Caco-2 (cell line): ENCODE results near the gene GAS2L2. TPM values are rescaled to one million over a fixed set of nuclear protein-coding genes. Genes with fewer than 3 reads are reported as not detected.

Source experiments
- BruUV-seq: library from RNA; stranded (reverse); fragments of 400-500 nt; replicated peaks from 2 replicates; lab custom pipeline; 2021; lab: Mats Ljungman, UMichigan
- CTCF ChIA-PET: fragments of 300-600 bp; sonication (Branson Sonifier 250); formaldehyde crosslinking; loops from one replicate; lab custom pipeline; 2022; ENCODE audit warnings: antibody characterized with exemption; lab: Charles Lee
- POLR2A ChIA-PET: fragments of 300-600 bp; sonication (Branson Sonifier 250); formaldehyde crosslinking; loops from one replicate; lab custom pipeline; 2022; ENCODE audit warnings: antibody characterized with exemption; lab: Charles Lee
- DNase-seq, 2 experiments: peaks; one replicate each; pipeline versions ENCODE4 v3.0.0 to v3.0.0-alpha.2; 2020 to 2022
- H3K27me3 ChIP-seq: replicated peaks from 2 replicates; pipeline ENCODE4 v1.6.0; 2011; ENCODE audit warnings: low read length; ENCODE audit not compliant: control insufficient read depth, insufficient read depth
- H3K36me3 ChIP-seq: 2 replicates; pipeline ENCODE4 v1.5.1; 2011; ENCODE audit warnings: low read length; ENCODE audit not compliant: control insufficient read depth, insufficient read depth
- H3K4me1 ChIP-seq: fragments of 250-450 bp; sonication (Bioruptor Pico); 2 replicates; pipeline ENCODE4 v1.5.1; 2020; ENCODE audit warnings: mild to moderate bottlenecking
- H3K4me3 ChIP-seq: 2 replicates; pipeline ENCODE4 v1.5.1; 2011; ENCODE audit warnings: low read depth, mild to moderate bottlenecking, control low read depth, low read length
- H3K9me3 ChIP-seq: fragments of 250-450 bp; sonication (Bioruptor Pico); 2 replicates; pipeline ENCODE4 v1.5.1; 2020; ENCODE audit warnings: mild to moderate bottlenecking, moderate library complexity
- H3K27ac Mint-ChIP-seq: one replicate; pipeline ENCODE4 v1.8.0; 2022; ENCODE audit warnings: mixed read lengths; ENCODE audit not compliant: unreplicated experiment
- H3K27me3 Mint-ChIP-seq: one replicate; pipeline ENCODE4 v1.8.0; 2022; ENCODE audit warnings: mixed read lengths; ENCODE audit not compliant: insufficient read depth, unreplicated experiment
- H3K36me3 Mint-ChIP-seq: one replicate; pipeline ENCODE4 v1.8.0; 2022; ENCODE audit warnings: mild to moderate bottlenecking, mixed read lengths; ENCODE audit not compliant: insufficient read depth, unreplicated experiment
- H3K4me1 Mint-ChIP-seq: one replicate; pipeline ENCODE4 v1.8.0; 2022; ENCODE audit warnings: low read depth, mixed read lengths; ENCODE audit not compliant: unreplicated experiment
- H3K4me3 Mint-ChIP-seq: one replicate; pipeline ENCODE4 v1.8.0; 2022; ENCODE audit warnings: mild to moderate bottlenecking, moderate library complexity, mixed read lengths; ENCODE audit not compliant: unreplicated experiment
- H3K9me3 Mint-ChIP-seq: one replicate; pipeline ENCODE4 v1.8.0; 2022; ENCODE audit warnings: mixed read lengths; ENCODE audit not compliant: unreplicated experiment
- intact Hi-C: fragments of 100-400 bp; cut with micrococcal nuclease; formaldehyde crosslinking; loops from one replicate; pipeline ENCODE4 v1.10.0; 2022; ENCODE audit not compliant: unreplicated experiment
- total RNA-seq: library from RNA; stranded (reverse); gene quantifications from 2 replicates; pipeline ENCODE4 v1.2.3, GENCODE V29; 2022
- TF ChIP-seq, protein P1 (sequence below), 2 experiments: fragments of 200-600 bp in 1 of 2; IDR thresholded peaks; 1 replicate in 1 of 2; 2 replicates in 1 of 2; pipeline versions ENCODE4 v1.5.1 to v1.8.0; 2011 to 2022; ENCODE audit warnings: antibody characterized with exemption in 1 of 2, control low read depth in 1 of 2, inconsistent platforms in 1 of 2, low read depth in 1 of 2, low read length in 1 of 2, mild to moderate bottlenecking in 1 of 2, moderate library complexity in 1 of 2; ENCODE audit not compliant: insufficient read depth in 1 of 2, severe bottlenecking in 1 of 2, unreplicated experiment in 1 of 2

GAS2L2 gene
- total RNA-seq, 1 experiment from 2014 or later: not detected

DNA sequence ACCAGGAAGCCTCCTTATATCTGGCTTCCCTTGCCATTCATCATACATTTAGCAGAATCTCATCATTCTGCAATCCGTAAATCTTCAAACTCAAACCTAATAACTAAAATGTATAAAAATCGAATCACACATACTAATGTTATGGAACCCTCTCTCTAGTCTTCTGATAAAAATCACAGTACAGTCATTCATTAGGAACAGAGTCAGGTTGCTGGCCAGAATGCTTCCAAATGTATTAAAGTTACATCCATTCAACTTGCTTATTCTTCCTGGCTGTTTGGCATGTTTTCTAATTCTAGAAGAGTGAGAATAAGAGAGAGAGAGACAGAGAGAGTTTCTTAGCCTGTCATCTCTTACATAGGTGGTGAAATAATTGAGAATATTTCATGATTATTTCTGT, 38.1 kb downstream of the GAS2L2 start:
- Mint-ChIP-seq H3K27ac (no peak overlapping the region), H3K4me3 (no peak overlapping the region), H3K4me1 (peaks cover 8% of the 10 kb centered on the region), H3K9me3 (no peaks in the 10 kb centered on the region), H3K27me3 (no peaks in the 10 kb centered on the region), H3K36me3 (peaks cover 41% of the 10 kb centered on the region)
- CTCF ChIA-PET: no interaction called here
- H3K4me1 ChIP-seq: no peaks in the 10 kb centered on the region
- intact Hi-C loops: loop anchor here (2.0 kb wide), 1 partner anchor 78 kb away; no protein-coding TSS in a partner anchor
- DNase-seq: no peak
- BruUV-seq: no TSS peak
- no peaks in the 10 kb centered on the region for H3K9me3 ChIP-seq
- TF ChIP-seq, protein P1, sequence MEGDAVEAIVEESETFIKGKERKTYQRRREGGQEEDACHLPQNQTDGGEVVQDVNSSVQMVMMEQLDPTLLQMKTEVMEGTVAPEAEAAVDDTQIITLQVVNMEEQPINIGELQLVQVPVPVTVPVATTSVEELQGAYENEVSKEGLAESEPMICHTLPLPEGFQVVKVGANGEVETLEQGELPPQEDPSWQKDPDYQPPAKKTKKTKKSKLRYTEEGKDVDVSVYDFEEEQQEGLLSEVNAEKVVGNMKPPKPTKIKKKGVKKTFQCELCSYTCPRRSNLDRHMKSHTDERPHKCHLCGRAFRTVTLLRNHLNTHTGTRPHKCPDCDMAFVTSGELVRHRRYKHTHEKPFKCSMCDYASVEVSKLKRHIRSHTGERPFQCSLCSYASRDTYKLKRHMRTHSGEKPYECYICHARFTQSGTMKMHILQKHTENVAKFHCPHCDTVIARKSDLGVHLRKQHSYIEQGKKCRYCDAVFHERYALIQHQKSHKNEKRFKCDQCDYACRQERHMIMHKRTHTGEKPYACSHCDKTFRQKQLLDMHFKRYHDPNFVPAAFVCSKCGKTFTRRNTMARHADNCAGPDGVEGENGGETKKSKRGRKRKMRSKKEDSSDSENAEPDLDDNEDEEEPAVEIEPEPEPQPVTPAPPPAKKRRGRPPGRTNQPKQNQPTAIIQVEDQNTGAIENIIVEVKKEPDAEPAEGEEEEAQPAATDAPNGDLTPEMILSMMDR (IDR thresholded peaks at IDR 0.05; ENCODE audit: insufficient read depth in 1 of 2, low read depth in 1 of 2, low read length in 1 of 2, severe bottlenecking in 1 of 2, unreplicated experiment in 1 of 2): no peak
- POLR2A ChIA-PET: no interaction called here
- H3K4me3 ChIP-seq: no peak overlapping the region
- no peaks in the 10 kb centered on the region for H3K27me3 ChIP-seq
- H3K36me3 ChIP-seq: peaks cover 1% of the 10 kb centered on the region

DNA sequence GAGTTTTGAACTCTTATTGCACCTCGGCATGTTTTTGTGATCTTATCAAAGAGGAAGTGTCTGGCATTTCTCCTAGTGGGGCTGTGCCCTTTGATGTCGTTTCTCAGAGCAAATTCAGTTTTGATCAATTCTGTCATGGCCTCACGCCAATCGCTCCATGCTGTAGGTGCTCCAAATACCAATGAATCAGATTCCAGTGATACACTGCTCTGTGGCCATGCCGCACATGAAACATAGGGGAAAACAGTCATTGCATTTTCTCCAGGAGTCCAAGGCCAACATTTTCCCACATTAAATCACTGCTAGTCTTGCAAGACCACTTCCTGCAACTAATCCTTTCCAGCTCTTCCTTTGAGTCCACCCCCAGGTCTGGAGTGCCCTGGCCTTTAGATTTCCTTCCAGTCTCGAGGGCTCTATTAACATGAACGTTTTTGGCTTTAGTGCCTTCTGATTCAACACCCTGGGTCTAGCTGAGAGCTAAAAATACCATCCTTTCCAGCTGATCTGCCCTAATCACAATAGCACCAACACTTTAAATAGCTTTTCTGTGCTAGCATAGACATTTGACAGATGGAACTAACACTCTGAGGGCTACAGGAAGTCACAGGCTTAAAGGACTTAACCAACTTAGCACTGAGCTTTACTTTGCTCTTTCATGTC, 39.8 kb downstream of the GAS2L2 start:
- ChIA-PET POLR2A (interaction anchor here (0.5 kb wide), 1 partner anchor 26 kb away, joined by 3 read pairs; no protein-coding TSS in a partner anchor), CTCF (no interaction called here)
- peaks cover 8% of the 10 kb centered on the region for H3K4me1 Mint-ChIP-seq
- Histone ChIP-seq H3K9me3 (no peaks in the 10 kb centered on the region), H3K27me3 (no peaks in the 10 kb centered on the region), H3K36me3 (peaks cover 1% of the 10 kb centered on the region; the same call in 1 of the 2 replicates), H3K4me1 (no peaks in the 10 kb centered on the region), H3K4me3 (no peak overlapping the region)
- TF ChIP-seq, protein P1 (IDR thresholded peaks at IDR 0.05; ENCODE audit: insufficient read depth in 1 of 2, low read depth in 1 of 2, low read length in 1 of 2, severe bottlenecking in 1 of 2, unreplicated experiment in 1 of 2): no peak
- intact Hi-C loops: no loop called here
- H3K36me3 Mint-ChIP-seq: peaks cover 50% of the 10 kb centered on the region
- no peak overlapping the region for H3K27ac Mint-ChIP-seq
- no peaks in the 10 kb centered on the region for H3K27me3 Mint-ChIP-seq
- BruUV-seq: no TSS peak
- no peak for DNase-seq
- H3K4me3 Mint-ChIP-seq: no peak overlapping the region
- H3K9me3 Mint-ChIP-seq: no peaks in the 10 kb centered on the region

DNA sequence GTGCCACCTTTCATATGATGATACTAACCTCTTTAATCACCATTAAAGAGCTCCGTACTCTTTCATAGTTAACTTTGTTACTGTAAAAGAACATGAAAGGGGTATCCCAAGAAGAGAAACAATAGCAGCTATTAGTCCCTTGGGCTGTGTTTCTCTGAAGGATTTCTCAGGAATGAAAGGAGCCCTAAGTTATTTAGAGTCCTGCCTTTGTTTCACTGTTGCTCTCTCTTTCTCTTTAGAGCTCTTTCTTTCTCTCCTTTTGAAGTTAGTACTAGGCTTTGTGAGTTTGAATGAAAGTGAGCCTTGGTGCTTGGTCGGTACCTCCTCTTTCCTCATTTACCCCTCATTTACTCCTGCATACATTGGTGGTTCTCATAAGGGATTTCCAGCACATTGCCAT, 42.1 kb downstream of the GAS2L2 start:
- Mint-ChIP-seq H3K4me1 (no peaks in the 10 kb centered on the region), H3K27me3 (no peaks in the 10 kb centered on the region), H3K36me3 (peaks cover 45% of the 10 kb centered on the region), H3K4me3 (no peak overlapping the region), H3K27ac (no peak overlapping the region), H3K9me3 (no peaks in the 10 kb centered on the region)
- no peak for DNase-seq
- Histone ChIP-seq H3K9me3 (no peaks in the 10 kb centered on the region), H3K27me3 (no peaks in the 10 kb centered on the region), H3K36me3 (peaks cover 1% of the 10 kb centered on the region; the same call in 1 of the 2 replicates), H3K4me3 (no peak overlapping the region), H3K4me1 (no peaks in the 10 kb centered on the region)
- BruUV-seq: no TSS peak
- intact Hi-C loops: no loop called here
- CTCF ChIA-PET: no interaction called here
- TF ChIP-seq, protein P1 (IDR thresholded peaks at IDR 0.05; ENCODE audit: insufficient read depth in 1 of 2, low read depth in 1 of 2, low read length in 1 of 2, severe bottlenecking in 1 of 2, unreplicated experiment in 1 of 2): no peak
- POLR2A ChIA-PET: interaction anchor here (0.5 kb wide), 1 partner anchor 104 kb away, joined by 3 read pairs; no protein-coding TSS in a partner anchor
